NCI-H69 (cell line): ENCODE results near the gene FGF7.
"Not testable (repeated sequence)": the region's sequence is repeated elsewhere in the genome, so short reads cannot be mapped to it uniquely, and the experiment has no call there.

Source experiments
- DNase-seq: peaks from one replicate; lab custom pipeline; 2025; lab: John Stamatoyannopoulos, UW

Gene FGF7

GRCh38 chr15:49495993-49496753 lies 73.1 kb downstream of the FGF7 start:
- no peak for DNase-seq

DNA sequence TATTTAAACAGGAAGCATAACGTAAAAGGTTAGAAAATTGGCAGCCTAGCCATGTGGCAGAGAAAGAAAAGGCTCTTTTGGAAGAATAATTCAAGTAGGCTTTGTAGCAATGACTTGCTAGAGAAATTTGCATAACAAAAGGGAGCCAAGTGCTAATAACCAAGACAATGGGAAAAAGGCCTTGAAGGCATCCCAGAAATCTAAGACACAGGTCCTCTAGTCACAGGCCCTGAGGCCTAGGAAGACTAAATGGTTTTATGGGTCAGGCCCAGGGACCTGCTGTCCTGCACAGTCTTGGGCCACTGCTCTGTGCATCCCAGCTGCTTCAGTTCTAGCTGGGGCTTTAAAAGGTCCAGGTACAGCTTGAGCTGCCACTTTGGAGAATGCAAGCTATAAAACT lies 78.5 kb downstream of the FGF7 start:
- no peak for DNase-seq

DNA sequence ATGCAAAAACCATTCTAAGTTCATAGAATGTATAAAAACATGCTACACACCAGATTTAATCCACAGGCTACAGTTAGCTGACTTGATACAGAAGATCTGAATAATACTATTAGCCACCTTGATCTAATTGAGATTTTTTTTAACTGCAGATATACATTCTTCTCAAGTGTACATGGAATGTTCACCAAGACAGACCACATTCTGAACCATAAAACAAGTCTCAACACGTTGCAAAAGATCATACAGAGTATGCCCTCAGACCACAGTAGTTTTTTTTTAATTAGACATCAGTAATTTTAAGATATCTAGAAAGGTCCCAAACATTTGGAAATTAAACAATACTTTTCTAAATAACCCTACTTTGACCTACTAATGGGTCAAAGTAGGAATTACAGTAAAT lies 83.3 kb downstream of the FGF7 start:
- no peak for DNase-seq

- DNase-seq, result no peak
Measured at GRCh38 chr15:49507261-49507660, 84.2 kb downstream of the FGF7 start.

GRCh38 chr15:49512739-49513138 lies 89.7 kb downstream of the FGF7 start:
- DNase-seq, result not testable (repeated sequence)

- peak; percentile 10 for DNase-seq
Measured at GRCh38 chr15:49521802-49522201, 98.8 kb downstream of the FGF7 start.

DNA sequence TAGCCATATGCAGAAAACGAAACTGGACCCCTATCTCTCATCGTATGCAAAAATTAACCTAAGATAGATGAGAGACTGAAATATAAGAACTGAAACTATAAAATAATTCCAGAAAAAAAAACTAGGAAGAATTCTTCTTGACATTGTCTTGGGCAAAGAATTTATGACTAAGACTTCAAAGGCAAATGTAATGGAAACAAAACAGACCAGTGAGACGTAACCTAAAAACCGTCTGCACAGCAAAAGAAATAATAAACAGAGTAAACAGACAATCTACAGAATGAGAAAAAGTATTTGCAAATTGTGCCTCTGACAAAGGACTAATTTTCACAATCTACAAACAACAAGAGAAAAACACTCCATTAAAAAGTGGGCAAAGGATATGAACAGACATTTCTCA lies 105.2 kb downstream of the FGF7 start:
- no peak for DNase-seq

GRCh38 chr15:49530092-49530491 lies 107.0 kb downstream of the FGF7 start:
- DNase-seq, result no peak
